ENCODE measurements around the gene SH3TC1. TPM values are rescaled to one million over a fixed set of nuclear protein-coding genes. Genes with fewer than 3 reads are reported as not detected.
A peak's percentile ranks its signal among the peaks of the same experiment; 100 is the strongest.

SH3TC1 gene
- total and polyA plus RNA-seq, 2 of the 13 experiments (the other 11 are each of a cell fraction or from before 2014, with no cell fraction given) = 14.9 to 21.8 TPM

- Histone ChIP-seq H3K4me3 (replicated peaks in 1 of 3; ENCODE audit: insufficient read depth in 1 of 3, low read depth in 2 of 3, low read length in 3 of 3) (no peak overlapping the region), H3K4me1 (ENCODE audit: insufficient read depth, low read length) (peaks cover 12% of the 10 kb centered on the region), H3K27me3 (ENCODE audit: control insufficient read depth in 1 of 2, insufficient read depth in 2 of 2, low read length in 2 of 2) (no peaks in the 10 kb centered on the region), H4K20me1 (ENCODE audit: insufficient read depth, low read length) (no peaks in the 10 kb centered on the region), H3K27ac (ENCODE audit: extremely low read length, insufficient read depth, low read length) (no peak overlapping the region), H3K4me2 (ENCODE audit: low read depth, low read length) (no peak overlapping the region), H3K9ac (ENCODE audit: insufficient read depth, low read depth, low read length) (no peak overlapping the region), H3K9me3 (ENCODE audit: low read length) (no peaks in the 10 kb centered on the region), H3K79me2 (ENCODE audit: insufficient read depth, low read length) (no peaks in the 10 kb centered on the region), H2AFZ (ENCODE audit: low read length) (no peak overlapping the region), H3K36me3 (replicated peaks in 1 of 2; ENCODE audit: control insufficient read depth in 1 of 2, insufficient read depth in 2 of 2, low read length in 2 of 2) (peaks cover 38 to 69% of the 10 kb centered on the region in 2 experiments)
- POLR2A ChIA-PET = no interaction called here
- in situ Hi-C loops (cut with HindIII; ENCODE audit: extremely low pct_ligation_motif_present, low pct_unique_long_range_greater_than_20kb) (no loop called here), intact Hi-C loops (cut with micrococcal nuclease; ENCODE audit: unreplicated experiment) (no loop called here)
- no TSS peak for BruUV-seq (replicated peaks)
- 0 out of 2 replicates have a peak, but pooled peaks have one; percentile 46 for TF ChIP-seq RBFOX2 (IDR thresholded peaks at IDR 0.05; ENCODE audit: low read depth, low read length)
- peak; percentile 14 for TF ChIP-seq AGO2 (optimal IDR thresholded peaks at IDR 0.05; ENCODE audit: low read depth, low read length)
- TF ChIP-seq DBP (CRISPR knock-in tag; IDR thresholded peaks at IDR 0.05; ENCODE audit: not compliant biosample characterization) = no peak
- CTCF ChIA-PET (ENCODE audit: low intra/inter-chr PET ratio, low total read pairs) = no interaction called here
- WGBS (ENCODE audit: low lambda C conversion rate) = 95% methylated on average over 13 of the region's 28 CpGs
- FAIRE-seq (no peak), DNase-seq (ENCODE audit: low spot score) (no peak), ATAC-seq (no peak)
Measured at GRCh38 chr4:8216443-8217245, 17.6 kb downstream of the SH3TC1 start.

- ATAC-seq (no peak), FAIRE-seq (no peak), DNase-seq (ENCODE audit: low spot score) (no peak)
- Histone ChIP-seq H3K27ac (ENCODE audit: extremely low read length, insufficient read depth, low read length) (no peak overlapping the region), H3K27me3 (ENCODE audit: control insufficient read depth in 1 of 2, insufficient read depth in 2 of 2, low read length in 2 of 2) (no peaks in the 10 kb centered on the region), H3K79me2 (ENCODE audit: insufficient read depth, low read length) (no peaks in the 10 kb centered on the region), H3K36me3 (replicated peaks in 1 of 2; ENCODE audit: control insufficient read depth in 1 of 2, insufficient read depth in 2 of 2, low read length in 2 of 2) (peaks cover 38 to 69% of the 10 kb centered on the region in 2 experiments), H2AFZ (ENCODE audit: low read length) (no peak overlapping the region), H3K4me2 (ENCODE audit: low read depth, low read length) (no peak overlapping the region), H3K9me3 (ENCODE audit: low read length) (no peaks in the 10 kb centered on the region), H3K9ac (ENCODE audit: insufficient read depth, low read depth, low read length) (no peak overlapping the region), H3K4me1 (ENCODE audit: insufficient read depth, low read length) (peaks cover 17% of the 10 kb centered on the region), H3K4me3 (replicated peaks in 1 of 3; ENCODE audit: insufficient read depth in 1 of 3, low read depth in 2 of 3, low read length in 3 of 3) (no peak overlapping the region), H4K20me1 (ENCODE audit: insufficient read depth, low read length) (no peaks in the 10 kb centered on the region)
- in situ Hi-C loops (cut with HindIII; ENCODE audit: extremely low pct_ligation_motif_present, low pct_unique_long_range_greater_than_20kb) = no loop called here
- TF ChIP-seq ZNF768 (CRISPR knock-in tag; IDR thresholded peaks at IDR 0.05) = peak; percentile 83
- TF ChIP-seq SATB2 (CRISPR knock-in tag; IDR thresholded peaks at IDR 0.05) = no peak
- ChIA-PET CTCF (ENCODE audit: low intra/inter-chr PET ratio, low total read pairs) (no interaction called here), POLR2A (no interaction called here)
- BruUV-seq (replicated peaks) = no TSS peak
- intact Hi-C loops (cut with micrococcal nuclease; ENCODE audit: unreplicated experiment) = no loop called here
- WGBS (ENCODE audit: low lambda C conversion rate) = 92% methylated on average over 6 of the region's 6 CpGs
Measured at GRCh38 chr4:8217246-8217511, 18.1 kb downstream of the SH3TC1 start.

Measured in HepG2 (cell line).